8988T (cell line): ENCODE measurements around the gene SLC6A18.
"Not testable (repeated sequence)": the region's sequence is repeated elsewhere in the genome, so short reads cannot be mapped to it uniquely, and the experiment has no call there.

Source experiments
- DNase-seq: peaks from one replicate; pipeline ENCODE4 v3.0.0; 2011

The SLC6A18 gene

GRCh38 chr5:1261643-1262042 lies 36.5 kb downstream of the SLC6A18 start:
- no peak for DNase-seq

- no peak for DNase-seq
Measured at GRCh38 chr5:1262381-1262780, 37.2 kb downstream of the SLC6A18 start.

GRCh38 chr5:1264211-1264610 lies 39.0 kb downstream of the SLC6A18 start:
- DNase-seq: no peak

- no peak for DNase-seq
Measured at GRCh38 chr5:1265026-1265425, 39.8 kb downstream of the SLC6A18 start.

GRCh38 chr5:1265461-1266455 lies 40.6 kb downstream of the SLC6A18 start:
- no peak for DNase-seq

DNA sequence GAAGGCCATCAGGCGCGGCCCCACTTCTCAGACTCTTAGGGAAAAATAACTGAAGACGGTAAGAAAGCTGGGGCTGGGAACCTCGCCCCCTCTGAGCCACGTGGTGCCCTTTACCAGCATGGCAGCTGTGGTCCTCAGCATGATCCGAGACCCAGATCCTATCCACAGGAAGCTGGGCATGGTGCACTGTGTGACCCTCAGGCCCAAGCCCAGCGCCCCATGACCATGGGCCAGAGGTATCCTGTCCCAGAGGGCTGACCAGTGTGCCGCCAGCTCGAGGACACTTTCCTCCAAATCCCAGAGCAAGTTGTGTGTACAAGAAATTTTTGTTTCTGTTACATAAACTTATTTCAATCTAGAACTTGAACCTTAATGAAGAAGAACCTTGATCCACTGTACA lies 41.6 kb downstream of the SLC6A18 start:
- no peak for DNase-seq

- not testable (repeated sequence) for DNase-seq
Measured at GRCh38 chr5:1267464-1267863, 42.3 kb downstream of the SLC6A18 start.

DNA sequence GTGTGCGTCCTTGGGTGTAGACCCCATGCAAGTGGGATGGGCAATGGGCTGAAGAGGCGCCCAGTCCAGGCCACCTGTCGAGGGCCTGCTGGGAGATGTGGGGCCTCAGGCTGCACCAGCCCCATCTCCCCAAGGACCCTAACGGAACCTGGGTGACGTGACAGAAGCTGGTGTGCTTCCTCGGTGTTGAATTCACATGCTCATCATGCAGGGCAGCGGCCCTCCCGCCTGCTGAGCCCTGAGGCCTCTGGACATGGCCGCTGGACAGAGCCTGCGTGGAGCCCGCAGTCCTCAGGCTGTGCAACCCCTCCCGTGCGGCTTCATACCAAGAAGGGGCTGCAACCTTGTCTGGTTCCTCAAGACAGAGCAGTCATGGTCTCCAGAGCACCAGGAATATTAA lies 42.9 kb downstream of the SLC6A18 start:
- no peak for DNase-seq

GRCh38 chr5:1268666-1269065 lies 43.5 kb downstream of the SLC6A18 start:
- DNase-seq: no peak

GRCh38 chr5:1270426-1270825 lies 45.2 kb downstream of the SLC6A18 start:
- no peak for DNase-seq

DNA sequence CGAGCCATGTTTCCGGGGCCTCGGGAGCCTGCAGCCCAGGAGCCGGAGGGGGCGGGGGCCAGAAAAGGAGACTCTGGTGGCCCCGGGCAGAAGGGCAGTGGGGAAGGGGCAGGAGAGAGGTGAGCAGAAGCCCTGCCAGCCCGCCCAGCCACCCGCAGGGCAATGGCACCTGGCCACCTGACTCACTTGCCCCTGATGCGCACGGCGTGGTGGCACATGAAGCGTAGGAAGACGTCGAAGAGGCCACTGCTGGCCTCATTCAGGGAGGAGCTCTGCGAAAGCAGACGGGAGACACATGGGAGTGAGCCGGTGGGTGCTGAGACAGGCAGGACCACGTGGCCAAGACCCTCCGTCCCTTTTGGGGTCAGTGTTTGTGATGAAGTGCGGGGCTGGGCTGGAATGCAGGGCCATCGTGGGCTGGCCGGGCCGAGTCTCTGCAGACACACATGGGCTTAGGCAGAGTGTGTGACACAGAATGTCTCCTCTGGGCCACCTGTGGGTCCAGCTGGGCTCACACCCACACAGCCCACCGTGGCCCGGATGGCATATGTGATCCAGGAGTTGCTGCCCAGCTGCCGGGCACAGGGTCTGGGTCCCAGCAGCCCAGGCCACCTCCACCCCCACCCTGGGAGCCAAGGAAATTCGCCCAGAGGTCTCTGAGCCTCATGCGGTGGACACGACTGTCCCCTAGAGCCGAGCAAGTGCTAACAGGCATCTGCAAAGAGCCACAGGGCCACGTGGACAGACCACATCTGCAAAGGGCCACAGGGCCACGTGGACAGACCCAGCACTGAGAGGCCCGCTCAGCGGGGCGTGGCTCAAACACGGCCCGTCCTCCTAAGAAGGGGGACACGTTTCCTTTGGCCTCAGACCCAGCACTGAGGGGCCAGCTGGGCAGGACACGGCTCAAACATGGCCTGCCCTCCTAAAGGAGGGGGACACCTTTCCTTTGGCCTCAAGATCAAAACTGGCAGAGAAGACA lies 46.0 kb downstream of the SLC6A18 start:
- DNase-seq: no peak

DNA sequence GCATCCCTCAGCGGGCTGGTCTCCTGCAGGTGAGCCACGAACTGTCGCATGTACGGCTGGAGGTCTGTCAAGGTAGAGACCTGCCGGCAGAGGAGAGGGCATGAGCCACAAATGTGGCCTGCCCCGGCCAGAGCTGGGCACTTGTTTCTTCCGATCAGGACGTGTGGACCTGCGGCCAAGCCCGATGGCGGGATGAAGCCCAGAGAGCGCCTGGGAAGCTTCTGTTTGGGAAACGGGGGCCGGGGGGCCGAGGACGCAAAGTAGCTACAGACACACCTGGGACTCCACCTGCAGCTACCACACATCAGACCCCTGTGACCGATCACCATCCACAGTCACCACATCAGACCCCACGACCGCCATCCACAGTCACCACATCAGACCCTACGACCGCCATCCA lies 47.0 kb downstream of the SLC6A18 start:
- no peak for DNase-seq

DNA sequence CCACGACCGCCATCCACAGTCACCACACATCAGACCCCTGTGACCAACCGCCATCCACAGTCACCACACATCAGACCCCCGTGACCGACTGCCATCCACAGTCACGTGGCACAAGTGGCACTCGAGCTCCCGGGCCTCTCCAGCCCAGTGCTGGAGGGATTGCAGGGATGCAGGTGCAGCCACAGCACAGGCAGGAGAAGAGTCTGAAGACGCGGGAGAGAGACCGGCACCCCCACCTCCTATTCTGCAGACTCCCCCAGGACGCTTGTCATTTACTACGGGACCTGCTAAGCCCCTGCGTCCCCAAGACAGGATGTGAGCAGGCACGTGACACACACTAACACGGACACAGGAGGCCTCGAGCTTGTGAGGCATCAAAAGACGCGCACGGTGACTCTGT lies 48.6 kb downstream of the SLC6A18 start:
- DNase-seq: no peak

GRCh38 chr5:1274471-1274870 lies 49.3 kb downstream of the SLC6A18 start:
- DNase-seq: no peak

GRCh38 chr5:1275397-1276391 lies 50.5 kb downstream of the SLC6A18 start:
- DNase-seq: not testable (repeated sequence)

- no peak for DNase-seq
Measured at GRCh38 chr5:1276930-1277329, 51.7 kb downstream of the SLC6A18 start.

DNA sequence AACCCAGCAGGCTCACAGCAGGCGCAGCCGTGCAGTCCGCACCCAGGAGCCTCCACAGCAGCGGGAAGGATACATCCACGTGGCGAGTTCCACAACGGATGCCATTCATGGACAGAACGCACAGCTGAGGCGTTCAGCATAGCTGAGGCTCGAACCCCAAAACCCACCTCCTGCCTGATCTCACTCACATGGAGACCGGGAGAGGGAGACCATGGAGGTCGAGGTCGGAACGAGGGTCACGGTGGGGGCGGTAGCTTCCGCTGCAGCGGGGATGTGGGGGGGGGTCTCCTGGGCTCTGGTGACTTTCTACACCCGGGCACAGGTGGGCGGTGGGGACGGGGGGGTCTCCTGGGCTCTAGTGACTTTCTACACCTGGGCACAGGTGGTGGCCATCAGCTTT lies 52.1 kb downstream of the SLC6A18 start:
- DNase-seq: no peak

GRCh38 chr5:1277781-1278180 lies 52.6 kb downstream of the SLC6A18 start:
- DNase-seq: no peak

GRCh38 chr5:1278216-1278615 lies 53.0 kb downstream of the SLC6A18 start:
- DNase-seq: no peak

GRCh38 chr5:1278656-1279442 lies 53.7 kb downstream of the SLC6A18 start:
- DNase-seq: no peak

GRCh38 chr5:1279443-1280151 lies 54.4 kb downstream of the SLC6A18 start:
- DNase-seq: no peak
